AG04449 (cell line): ENCODE data around the gene AFDN.

Source experiments
- CTCF ChIA-PET: fragments of 350-600 bp; formaldehyde crosslinking; extraction: SDS; loops from one replicate; lab custom pipeline; 2021; ENCODE audit warnings: antibody characterized with exemption; lab: Yijun Ruan, JAX
- POLR2A ChIA-PET: fragments of 400-600, 350-600 bp; formaldehyde crosslinking; extraction: SDS; loops from one replicate; lab custom pipeline; 2020; ENCODE audit warnings: antibody characterized with exemption, inconsistent platforms; lab: Yijun Ruan, JAX
- DNase-seq: peaks from one replicate; pipeline ENCODE4 v3.0.0-alpha.2; 2010; ENCODE audit warnings: low read depth, low spot score
- H3K4me3 ChIP-seq: 2 replicates; pipeline ENCODE4 v1.5.1; 2011; ENCODE audit warnings: low read depth, mild to moderate bottlenecking, control low read depth, low read length
- CTCF ChIP-seq: IDR thresholded peaks from one replicate; pipeline ENCODE4 v1.5.1; 2011; ENCODE audit warnings: mild to moderate bottlenecking, moderate library complexity, low read length, control low read depth, inconsistent platforms; ENCODE audit not compliant: insufficient read depth; ENCODE audit errors: missing control alignments

The AFDN gene

DNA sequence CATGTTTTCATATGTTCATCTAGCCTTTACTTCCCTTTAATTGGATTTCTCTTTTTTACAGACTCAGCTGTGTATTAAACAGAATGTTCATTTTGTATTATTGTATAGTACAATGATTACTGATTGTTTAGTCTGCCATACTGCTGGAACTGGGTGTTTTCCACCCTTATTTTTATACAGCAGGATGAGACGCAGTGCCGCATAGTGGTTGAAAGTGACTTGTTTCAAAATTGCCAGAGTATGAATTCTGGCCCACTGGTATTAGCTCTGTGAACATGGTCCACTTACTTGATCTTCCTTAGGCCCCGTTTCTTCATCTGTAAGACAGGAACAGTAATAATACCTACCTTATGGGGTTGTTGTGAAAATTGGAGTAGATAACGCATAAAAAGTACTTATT, 22.1 kb downstream of the AFDN start:
- no peak for TF ChIP-seq CTCF
- CTCF ChIA-PET, result no interaction called here
- no peak for DNase-seq
- H3K4me3 ChIP-seq, result no peak overlapping the region
- POLR2A ChIA-PET, result no interaction called here

- no peak for DNase-seq
- H3K4me3 ChIP-seq, result no peak overlapping the region
- CTCF ChIA-PET, result no interaction called here
- no peak for TF ChIP-seq CTCF
- POLR2A ChIA-PET, result no interaction called here
Measured at GRCh38 chr6:167849846-167850459, 23.2 kb downstream of the AFDN start.

GRCh38 chr6:167850782-167851181, 24.1 kb downstream of the AFDN start:
- CTCF ChIA-PET, result no interaction called here
- POLR2A ChIA-PET, result no interaction called here
- TF ChIP-seq CTCF, result no peak
- no peak for DNase-seq
- no peak overlapping the region for H3K4me3 ChIP-seq

GRCh38 chr6:167851370-167851952, 24.8 kb downstream of the AFDN start:
- H3K4me3 ChIP-seq, result no peak overlapping the region
- ChIA-PET CTCF (no interaction called here), POLR2A (no interaction called here)
- DNase-seq, result no peak
- no peak for TF ChIP-seq CTCF

- CTCF ChIA-PET, result interaction anchor here (1.0 kb wide), 1 partner anchor 14 kb away, joined by 3 read pairs; no protein-coding TSS in a partner anchor
- H3K4me3 ChIP-seq, result no peak overlapping the region
- POLR2A ChIA-PET, result no interaction called here
- peak; percentile 66 for DNase-seq
- no peak for TF ChIP-seq CTCF
Measured at GRCh38 chr6:167855825-167856425, 29.2 kb downstream of the AFDN start.

GRCh38 chr6:167856474-167856873, 29.8 kb downstream of the AFDN start:
- no peak overlapping the region for H3K4me3 ChIP-seq
- CTCF ChIA-PET, result interaction anchor here (1.0 kb wide), 1 partner anchor 14 kb away, joined by 3 read pairs; no protein-coding TSS in a partner anchor
- no peak for TF ChIP-seq CTCF
- POLR2A ChIA-PET, result no interaction called here
- DNase-seq, result no peak
